ENCODE results near the gene CARS1. TPM values are rescaled to one million over a fixed set of nuclear protein-coding genes. Genes with fewer than 3 reads are reported as not detected.

CARS1 gene
- total and polyA plus RNA-seq, 10 of the 15 experiments (the other 5 are each of a cell fraction or from before 2014, with no cell fraction given), result 7.8 to 60.6 (median 45.7) TPM

- TF ChIP-seq IKZF1 (conservative IDR thresholded peaks at IDR 0.05) (peak; percentile 22; the same call in 1 of the 2 replicates), MEF2B (IDR thresholded peaks at IDR 0.05; ENCODE audit: partially characterized antibody, poor library complexity, severe bottlenecking) (peak; percentile 92), CUX1 (IDR thresholded peaks at IDR 0.05; ENCODE audit: insufficient replicate concordance, low read depth, low read length) (peak; percentile 10), PRDM15 (CRISPR knock-in tag; IDR thresholded peaks at IDR 0.05) (no peak)
These were observed 5.1 kb downstream of the CARS1 start (continued) for GRCh38 chr11:3052109-3052479.

Data from GM12878 (cell line).